Colon (tissue), 2 donors: ENCODE results near the gene KAT6B.
A peak's percentile ranks its signal among the peaks of the same experiment; 100 is the strongest.

Experiments
- FAIRE-seq: peaks from 2 replicates; lab custom pipeline; 2012; peaks lifted over from hg19 to GRCh38; lab: Jason Lieb, UNC
- donor health status: control.
- donor health status: control.

KAT6B gene

DNA sequence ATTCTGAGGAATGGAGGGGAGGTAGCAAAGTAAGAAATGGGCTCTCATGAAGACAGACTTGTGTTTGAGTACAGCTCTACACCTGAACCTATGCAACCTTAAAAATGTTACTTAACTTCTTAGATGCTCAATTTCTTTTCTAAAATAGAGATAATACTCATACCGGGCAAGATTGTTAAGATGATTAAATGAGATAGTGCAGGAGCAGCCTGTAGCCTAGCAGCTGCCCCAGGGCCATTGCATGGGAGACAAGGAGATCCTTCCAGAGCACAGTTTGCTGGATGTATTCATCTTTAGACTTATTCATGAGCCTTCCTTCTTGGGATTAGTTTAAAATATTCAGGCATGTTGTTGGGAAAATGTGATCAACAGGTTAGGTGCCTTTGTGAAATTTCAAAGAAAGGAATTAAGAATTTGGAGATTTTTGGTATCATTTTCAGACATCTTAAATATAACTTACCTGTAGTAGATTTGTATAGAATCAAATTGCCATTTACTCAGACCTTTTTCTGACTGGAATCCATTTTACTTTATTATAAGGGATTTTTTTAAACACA lies 130.2 kb downstream of the KAT6B start:
- no peak for FAIRE-seq

DNA sequence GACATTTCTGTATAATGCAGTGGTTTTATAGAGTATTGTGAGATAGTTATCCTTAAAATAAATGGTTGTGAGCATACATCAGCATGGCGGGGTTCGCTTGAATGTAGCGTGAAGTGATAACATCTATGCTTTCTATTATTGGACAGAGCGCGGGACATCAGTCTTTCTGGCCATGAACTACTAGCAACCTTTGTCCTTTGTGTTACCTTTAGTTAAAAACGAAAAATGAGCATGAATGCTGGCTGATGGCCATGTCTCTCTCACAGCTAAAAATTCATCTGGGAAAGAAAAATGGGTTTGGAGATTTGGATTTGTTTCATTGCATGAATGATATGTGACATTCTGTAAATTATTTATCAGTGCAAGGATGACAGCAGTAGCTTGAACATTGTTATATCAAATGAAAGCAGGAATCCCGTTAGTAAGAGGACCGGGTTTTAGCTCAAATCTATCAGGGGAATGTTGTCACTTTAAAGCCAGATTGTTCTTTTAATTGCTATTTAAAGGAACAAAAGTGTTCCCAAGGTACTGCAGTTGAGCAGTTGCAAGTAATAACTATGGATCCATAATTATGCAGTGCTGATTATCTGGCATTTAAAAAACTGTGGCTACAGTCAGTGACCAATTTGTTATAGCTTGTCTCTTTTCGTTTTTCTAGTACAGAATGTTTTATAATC lies 131.0 kb downstream of the KAT6B start:
- no peak for FAIRE-seq

DNA sequence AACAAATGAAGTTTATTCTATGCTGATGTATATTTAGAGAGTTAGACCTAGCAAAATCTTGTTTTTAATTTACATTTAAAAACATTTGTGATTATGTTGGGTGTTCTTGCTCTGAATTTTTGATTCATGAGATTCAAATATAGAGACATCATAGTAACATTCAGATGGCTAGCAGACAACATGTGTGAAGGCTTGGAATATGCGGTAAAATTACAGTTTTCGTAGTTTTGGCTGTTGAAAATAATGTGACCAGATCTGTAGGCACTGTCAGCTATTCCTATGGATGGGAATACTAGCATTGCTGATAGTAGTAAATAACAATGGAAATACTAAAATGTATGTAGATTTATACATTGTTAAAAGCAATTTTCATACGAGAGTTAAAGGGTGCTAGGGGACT lies 131.9 kb downstream of the KAT6B start:
- FAIRE-seq, result no peak

DNA sequence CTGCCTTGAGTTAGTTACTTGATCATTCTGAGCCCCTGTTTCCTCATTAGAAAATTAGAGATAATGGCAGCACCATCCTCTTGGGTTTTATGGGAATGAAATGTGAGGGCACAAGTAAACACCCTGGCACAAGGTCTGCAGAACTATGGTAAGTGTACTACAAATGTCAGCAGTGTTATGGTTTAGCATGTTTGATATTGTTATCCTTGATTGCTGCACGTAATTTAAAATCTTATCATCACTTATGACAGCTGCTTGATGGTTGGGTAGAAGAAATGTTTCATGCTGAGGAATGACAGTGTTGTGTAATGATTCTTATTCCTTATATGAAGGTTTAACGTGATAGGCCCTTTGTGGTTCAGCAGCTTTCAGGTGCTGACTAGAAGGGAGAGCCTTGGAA lies 134.3 kb downstream of the KAT6B start:
- FAIRE-seq, result no peak

DNA sequence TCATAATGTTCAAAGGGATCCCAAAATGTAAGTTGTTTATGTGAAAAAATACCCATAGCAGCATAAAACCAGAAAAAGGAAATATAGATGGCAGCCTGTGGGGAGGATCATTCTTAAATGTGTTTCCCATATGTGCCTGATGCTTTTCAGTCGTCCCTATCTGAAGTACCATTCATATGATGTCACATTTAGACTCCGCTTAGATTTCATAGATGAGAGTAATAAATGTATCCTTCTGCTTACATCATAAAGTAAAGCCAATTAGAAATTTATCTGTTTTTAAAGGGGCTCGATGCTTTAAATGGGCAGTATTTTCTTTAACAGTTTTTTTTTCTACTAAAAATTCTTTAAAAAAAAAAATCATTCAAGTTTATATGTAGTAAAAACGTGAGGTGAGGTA lies 136.1 kb downstream of the KAT6B start:
- FAIRE-seq, result no peak

DNA sequence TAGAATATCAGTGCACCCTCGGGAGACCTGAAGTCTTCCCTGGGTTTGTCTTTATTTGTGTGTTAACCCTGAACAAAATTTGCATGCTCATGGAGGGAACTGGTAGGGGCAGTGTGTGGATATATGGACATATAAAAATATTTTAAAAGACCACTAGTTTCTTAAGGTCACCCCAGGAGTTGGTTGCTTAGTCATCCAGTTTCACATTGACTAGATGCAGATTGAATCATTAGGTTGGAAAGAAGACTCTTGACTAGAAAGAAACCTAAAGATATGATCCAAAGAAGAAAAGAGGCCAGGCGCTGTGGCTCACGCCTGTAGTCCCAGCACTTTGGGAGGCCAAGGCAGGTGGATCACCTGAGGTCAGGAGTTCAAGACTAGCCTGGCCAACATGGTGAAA lies 137.1 kb downstream of the KAT6B start:
- no peak for FAIRE-seq

DNA sequence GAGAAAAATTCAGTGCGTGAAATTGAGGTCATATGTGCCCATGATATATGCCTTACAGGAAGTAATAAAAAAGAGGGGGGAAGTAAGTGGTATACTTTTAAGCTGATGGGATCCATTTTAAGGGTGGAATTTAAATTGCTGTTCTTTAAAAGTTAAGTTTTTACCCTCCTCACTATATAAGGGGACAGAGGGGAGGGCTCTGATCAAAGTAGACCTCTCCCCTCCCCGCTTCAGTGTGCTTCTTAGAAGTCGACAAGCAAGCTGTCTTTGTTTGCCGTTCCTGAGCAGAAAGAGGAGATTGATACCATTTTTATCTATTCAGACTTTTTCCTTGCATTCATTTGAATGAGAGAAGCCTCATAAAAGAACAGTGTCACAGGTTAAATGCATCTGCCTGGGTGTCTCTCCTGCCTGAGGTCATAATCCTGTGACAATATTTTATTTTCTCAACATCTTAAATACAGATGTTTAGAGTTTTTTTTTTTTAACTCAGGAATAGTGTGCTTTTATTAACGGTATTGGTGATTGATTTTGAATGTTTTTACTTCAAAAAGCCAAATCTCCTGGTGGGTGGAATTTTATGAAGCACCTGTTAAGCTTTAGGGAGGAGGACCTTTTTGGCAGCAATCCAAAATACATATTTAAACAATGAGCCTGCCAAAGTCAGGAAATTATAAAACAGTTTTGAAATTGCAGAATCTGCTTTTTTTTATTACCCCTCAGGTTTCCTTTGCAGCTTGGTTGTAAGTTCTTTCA lies 141.7 kb downstream of the KAT6B start:
- peak; percentile 24 for FAIRE-seq

DNA sequence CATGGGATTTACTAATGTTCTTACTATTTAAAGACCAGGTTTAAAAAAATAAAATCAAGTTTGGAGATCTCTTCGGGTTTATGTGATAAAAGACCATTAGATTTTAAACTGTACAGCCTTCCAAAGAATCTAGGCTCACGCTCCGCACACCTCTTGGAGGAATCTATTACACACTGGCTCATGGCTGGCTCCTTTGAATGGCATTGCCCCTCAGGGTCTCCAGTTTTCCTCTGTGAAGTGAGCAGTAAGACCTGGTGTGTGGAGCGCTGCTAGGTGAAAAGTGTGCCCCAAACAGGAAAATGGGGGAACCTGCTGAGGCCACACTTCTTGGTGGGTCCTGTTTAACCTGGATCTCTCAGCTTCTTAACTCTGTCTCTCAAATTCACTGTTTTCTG lies 142.3 kb downstream of the KAT6B start:
- no peak for FAIRE-seq

DNA sequence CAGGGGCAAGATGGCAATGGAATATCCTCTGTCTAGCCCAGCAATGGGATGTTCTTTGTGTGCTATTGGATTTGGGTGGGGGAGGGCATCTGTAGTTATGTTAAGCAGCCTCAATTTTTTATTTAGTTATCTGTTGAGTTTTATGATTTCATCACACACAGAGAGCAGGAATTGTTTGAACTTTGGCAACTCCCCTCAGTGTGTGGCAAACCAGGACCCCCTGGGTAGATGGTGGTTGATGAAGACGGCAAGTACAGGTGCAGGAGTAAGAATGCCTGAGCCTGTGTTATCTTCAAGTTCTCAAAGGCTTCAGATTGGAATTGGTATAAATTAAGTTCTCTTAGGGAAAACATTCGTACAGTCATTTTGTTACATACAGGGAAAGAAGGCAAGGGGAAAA lies 142.7 kb downstream of the KAT6B start:
- no peak for FAIRE-seq

DNA sequence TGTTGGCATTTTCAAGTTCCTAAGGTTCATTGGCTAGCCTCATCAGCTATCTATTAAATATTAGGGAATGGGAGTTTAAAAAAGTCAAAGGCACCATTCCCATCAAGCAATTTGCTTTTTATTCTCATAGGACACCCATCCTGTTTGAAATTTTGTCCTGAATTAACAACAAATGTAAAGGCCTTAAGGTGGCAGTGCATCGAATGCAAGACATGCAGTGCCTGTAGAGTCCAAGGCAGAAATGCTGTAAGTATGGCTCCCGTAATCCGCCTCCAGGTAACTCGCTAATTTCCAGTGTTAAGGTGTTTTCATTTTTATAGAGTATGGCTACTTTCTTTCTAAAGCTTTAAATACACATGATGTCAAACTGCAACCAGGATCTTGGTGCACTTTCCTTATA lies 143.1 kb downstream of the KAT6B start:
- FAIRE-seq, result no peak

DNA sequence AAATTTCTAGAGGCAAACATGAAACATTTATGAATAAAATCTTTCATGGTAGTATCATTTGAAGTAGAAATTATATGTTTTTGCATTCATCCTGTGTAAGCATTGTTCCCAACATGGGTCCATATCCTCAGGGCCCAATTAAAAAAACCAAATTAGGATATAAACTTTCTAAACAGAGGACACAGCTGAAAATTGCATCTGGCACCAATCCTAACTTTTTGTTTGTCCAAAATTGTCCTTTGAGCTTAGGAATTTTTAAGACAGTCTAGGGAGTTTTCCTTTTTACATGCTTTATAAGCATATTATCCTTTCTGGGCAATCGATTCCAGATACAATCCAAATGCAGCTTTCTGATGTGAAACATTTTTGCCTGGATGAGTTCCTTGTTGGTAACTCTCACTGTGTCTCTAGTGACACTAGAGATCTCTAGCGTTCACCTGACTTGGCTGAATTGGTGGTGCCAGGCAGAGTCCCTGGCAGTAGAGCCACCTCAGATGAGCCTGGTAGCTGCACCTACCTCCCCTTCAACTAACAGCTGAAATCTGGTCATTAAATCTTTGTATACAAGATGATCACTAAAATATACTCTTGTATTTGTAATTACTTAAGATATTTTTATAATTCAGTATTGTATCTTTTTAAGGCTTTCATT lies 147.5 kb downstream of the KAT6B start:
- no peak for FAIRE-seq

DNA sequence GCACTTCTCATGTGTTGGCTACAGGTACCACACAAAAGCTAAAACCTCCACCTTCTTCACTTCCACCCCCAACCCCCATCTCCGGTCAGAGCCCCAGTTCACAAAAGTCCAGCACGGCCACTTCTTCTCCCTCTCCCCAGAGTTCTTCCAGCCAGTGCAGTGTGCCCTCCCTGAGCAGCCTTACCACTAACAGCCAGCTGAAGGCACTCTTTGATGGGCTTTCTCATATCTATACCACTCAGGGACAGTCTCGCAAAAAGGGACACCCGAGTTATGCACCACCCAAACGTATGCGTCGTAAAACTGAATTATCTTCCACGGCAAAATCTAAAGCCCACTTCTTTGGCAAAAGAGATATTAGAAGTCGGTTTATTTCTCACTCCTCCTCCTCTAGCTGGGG lies 149.4 kb downstream of the KAT6B start:
- no peak for FAIRE-seq

DNA sequence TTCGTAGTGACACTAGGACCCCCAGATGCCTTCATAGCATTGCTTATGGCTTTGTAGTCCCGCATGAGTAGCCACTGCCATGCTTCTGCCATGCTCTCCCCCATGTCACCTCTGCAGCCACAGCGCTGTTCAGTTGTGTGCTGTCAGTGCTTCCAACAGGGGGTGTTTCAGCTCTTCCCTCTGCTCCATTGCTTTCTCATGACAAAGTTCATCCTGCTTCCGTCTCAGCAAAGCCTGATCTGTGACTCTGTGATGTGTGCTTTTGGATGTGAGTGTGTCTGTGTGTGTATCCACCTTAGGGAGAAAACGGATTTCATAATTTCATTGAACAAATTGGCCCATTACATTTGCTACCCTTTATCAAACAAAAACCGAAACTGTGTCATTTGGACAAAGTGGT lies 150.2 kb downstream of the KAT6B start:
- FAIRE-seq, result no peak

DNA sequence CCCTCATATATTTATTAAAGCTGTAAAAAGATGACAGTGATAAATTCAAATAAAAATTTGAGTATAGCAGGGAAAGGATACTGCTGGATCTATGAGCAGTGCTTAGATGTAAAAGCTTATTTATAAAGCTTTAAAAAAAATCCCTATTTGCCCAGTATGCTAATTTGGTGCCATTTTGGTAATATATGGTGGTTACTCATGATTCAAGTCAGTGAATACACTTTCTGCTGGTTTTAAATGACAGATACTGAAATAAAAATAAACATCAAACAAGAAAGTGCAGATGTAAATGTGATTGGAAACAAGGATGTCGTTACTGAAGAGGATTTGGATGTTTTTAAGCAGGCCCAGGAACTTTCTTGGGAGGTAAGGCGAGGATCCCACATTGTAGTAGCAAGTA lies 150.7 kb downstream of the KAT6B start:
- FAIRE-seq, result no peak

DNA sequence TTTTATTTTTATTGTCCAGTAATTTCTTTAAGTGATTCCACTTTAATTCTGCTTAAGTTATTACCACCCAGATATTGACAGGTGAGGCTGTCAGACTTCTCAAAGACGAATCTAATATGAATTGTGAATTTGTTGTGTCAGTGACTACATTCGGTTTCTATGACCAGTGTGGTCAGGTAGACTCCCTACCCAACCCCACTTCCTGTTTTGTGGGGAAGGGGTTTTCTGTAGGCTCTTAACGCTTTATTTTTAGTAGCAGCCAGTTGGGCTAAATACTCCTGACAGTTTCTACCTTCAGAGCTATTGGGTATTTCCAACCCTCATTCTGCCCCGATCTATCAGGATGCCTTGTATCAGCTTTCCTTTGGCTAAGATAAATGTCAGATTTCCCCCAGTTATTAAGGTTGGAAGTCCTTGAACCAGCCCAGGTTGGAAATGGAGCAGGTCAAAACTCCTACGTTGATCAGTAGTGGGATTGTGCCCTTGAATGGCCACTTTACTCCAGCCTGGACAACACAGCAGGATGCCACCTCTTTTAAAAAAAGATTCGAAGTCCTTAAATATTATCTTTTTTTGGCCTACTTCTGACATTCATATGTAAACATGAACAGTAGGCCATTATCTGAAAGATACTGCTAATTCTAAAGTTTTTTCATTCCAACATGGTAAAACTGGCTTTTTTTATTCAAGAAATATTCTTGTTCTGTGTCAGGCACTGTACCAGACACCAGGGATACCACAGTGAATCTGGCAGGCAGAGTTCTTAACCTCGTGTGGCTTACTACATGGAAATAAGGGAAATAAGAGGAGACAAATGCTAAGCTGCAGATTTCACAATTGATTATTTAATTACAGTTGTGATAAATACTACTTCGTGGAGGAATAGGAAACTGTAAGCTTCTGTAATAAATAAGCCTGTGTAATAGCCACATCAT lies 151.8 kb downstream of the KAT6B start:
- FAIRE-seq, result no peak

DNA sequence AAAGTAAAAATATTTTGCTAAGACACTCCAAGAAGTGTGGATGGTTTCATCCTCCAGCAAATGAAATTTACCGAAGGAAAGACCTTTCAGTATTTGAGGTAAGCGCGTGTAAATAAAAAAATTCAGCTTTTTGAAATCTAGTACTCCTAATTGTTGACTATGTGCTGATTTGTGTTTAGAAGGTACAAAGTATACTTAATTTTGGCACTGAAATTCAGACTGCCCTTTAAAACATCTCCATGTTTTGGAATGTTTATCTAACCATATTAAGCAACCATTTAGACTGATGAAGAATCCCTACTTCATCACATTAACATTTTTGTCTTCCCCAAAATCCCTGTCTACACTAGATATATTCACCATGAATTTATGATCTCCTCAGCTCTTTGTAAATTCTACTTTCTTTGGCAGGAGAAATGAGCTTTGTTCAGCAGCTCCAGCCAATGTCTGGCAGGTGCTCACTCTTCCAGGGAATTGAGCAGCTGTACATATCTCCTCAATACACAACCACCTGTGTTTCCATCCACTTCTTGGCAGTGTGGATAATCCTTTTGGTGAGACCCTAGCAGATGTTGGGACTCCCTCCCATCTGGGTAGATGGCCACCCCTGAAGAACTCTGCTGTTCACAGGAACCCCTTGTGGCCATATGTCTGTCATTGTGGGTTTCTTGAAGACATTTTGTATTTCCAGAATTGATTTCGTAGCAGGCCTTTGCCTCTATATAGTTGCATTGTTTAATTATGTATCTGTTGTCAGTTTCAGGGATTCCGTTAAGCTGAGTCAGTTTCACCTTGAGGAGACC lies 155.6 kb downstream of the KAT6B start:
- FAIRE-seq, result no peak

DNA sequence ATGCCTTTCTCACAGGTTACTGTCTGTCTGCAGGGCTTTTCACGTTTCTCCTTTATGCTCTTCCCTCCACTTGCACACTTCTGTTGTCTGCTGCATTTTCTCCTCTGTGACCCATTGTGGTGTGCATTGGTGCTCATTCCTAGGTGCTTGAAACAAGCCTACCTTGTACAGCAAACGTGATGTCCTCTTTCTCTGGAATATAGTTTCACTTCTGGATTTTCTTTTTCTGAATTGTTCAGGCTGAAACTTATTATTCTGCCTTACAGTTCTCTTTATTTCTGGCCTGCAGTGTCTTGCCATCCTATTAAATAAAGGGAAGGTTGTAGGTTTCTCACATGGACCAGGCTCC lies 156.2 kb downstream of the KAT6B start:
- FAIRE-seq, result no peak

DNA sequence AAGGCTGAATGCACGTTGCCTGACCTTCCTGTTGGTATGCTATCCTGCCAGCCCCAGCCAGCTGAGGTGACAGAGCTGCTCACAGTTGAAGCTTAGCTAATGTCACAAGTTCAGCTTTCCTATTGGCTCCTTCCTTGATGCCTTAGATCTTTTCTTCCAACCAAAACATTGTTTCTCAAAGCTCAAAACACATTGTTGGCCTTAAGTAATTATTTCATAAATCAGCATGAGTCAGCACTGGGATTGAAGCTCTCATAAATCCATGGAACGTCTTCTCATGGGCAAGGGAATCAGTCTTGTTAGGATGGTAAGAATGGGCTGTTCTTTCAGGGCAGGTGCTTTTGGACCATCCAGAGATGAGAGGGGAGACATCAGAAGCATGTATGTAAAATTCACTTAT lies 157.0 kb downstream of the KAT6B start:
- FAIRE-seq, result no peak

DNA sequence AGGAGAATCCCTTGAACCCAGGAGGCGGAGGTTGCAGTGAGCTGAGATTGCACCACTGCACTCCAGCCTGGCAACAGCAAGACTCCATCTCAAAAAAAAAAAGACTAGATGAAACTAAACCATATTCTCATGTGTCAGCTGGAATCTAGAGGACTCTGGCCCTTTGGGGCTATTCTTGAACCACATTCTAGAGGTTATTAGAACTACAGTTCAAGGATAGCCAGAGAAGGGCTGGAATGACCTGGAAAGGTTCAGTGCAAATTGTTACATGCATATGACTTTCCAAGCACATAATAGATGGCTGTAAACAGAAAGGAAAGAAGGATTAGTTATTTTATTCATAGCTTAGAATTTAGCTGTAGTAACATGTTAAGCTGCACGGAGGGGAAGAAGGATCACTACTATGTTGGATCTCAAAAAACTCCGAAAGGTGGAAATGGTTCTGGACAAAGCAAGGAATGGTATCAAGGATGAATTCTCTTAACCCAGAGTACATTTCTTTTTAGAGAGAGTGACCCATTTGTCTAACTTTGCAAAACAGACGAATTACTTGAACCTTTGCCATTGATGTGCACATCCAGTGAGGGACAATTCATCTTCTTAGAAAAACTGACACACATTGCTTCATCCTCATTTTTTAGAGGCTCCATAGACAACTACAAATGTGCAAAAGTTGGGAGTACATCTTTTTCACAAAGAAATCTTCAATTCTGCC lies 161.1 kb downstream of the KAT6B start:
- no peak for FAIRE-seq

DNA sequence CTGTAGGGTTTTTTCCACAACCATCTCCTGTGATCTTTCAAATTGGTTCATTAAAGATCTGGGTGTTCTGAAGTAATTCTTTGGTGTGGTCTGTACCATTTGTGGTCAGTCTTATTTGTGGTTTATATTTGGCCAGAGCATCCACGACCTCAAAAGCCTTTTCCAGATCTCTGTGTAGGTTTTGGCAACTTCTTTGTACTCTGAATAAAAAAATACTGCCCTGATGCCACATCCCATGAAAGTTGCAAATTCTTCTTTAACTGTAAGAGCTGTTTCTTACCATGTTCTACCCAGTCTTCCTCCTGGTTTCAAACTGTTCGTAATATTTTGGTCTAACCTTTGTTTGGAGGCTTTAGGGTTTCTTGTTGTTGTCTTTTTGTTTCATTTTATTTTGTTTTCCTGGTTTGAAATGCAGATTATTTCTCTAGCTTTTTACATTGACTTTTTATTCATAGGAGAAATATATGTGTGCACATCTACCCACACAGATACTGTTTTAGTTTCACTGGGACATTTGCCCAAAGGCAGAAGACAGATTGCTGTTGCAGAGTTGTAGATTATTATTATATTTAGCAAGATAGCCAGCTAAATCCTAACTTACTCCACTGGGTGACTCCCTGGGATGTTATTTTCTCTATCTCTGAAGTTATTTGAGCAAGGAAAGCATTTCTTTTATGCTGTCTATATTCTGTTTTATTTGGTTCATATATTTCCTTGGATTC lies 161.8 kb downstream of the KAT6B start:
- FAIRE-seq, result no peak
